ENCODE measurements around the gene AJM1.

- TF ChIP-seq CTCF (IDR thresholded peaks at IDR 0.05; ENCODE audit: control extremely low read depth in 1 of 3, insufficient read depth in 1 of 3, low read depth in 1 of 3, low read length in 3 of 3) (no peak), EZH2 (IDR thresholded peaks at IDR 0.05; ENCODE audit: low read depth, low read length, severe bottlenecking) (no peak), TBP (IDR thresholded peaks at IDR 0.05; ENCODE audit: low read depth, low read length) (no peak), CREB1 (IDR thresholded peaks at IDR 0.05) (no peak), HDAC2 (IDR thresholded peaks at IDR 0.05; ENCODE audit: borderline replicate concordance in 1 of 2, low read depth in 2 of 2, low read length in 2 of 2) (no peak), SIX5 (IDR thresholded peaks at IDR 0.05; ENCODE audit: low read depth, low read length) (no peak), RFX5 (IDR thresholded peaks at IDR 0.05; ENCODE audit: borderline replicate concordance, low read depth, low read length) (no peak), CEBPB (IDR thresholded peaks at IDR 0.05; ENCODE audit: low read depth, low read length) (no peak), TEAD4 (IDR thresholded peaks at IDR 0.05; ENCODE audit: low read depth, low read length) (no peak), TAF1 (IDR thresholded peaks at IDR 0.05; ENCODE audit: low read depth, low read length) (no peak), ZNF274 (IDR thresholded peaks at IDR 0.05; ENCODE audit: borderline replicate concordance, extremely low read depth, low read length) (no peak), CHD2 (IDR thresholded peaks at IDR 0.05; ENCODE audit: low read length) (no peak), POLR2A (IDR thresholded peaks at IDR 0.05; ENCODE audit: control extremely low read depth in 1 of 2, low read depth in 2 of 2, low read length in 2 of 2) (no peak; a peak in 1 of 3 replicates), GABPA (IDR thresholded peaks at IDR 0.05; ENCODE audit: borderline replicate concordance, insufficient read depth, low read length) (no peak)
These were observed 2.8 kb upstream of the AJM1 start for GRCh38 chr9:136839229-136840139.

Measured in H1 (cell line).